Fibroblast of mammary gland (primary cell): ENCODE measurements around the gene GKN1.

Experiments used
- DNase-seq: peaks from one replicate; pipeline ENCODE4 v3.0.0-alpha.2; 2010; ENCODE audit warnings: low read depth
- H3K4me3 ChIP-seq: 2 replicates; pipeline ENCODE4 v1.5.1; 2011; ENCODE audit warnings: low read depth, mild to moderate bottlenecking, low read length, moderate library complexity; ENCODE audit not compliant: control insufficient read depth
- TF ChIP-seq, protein P1 (sequence below): conservative IDR thresholded peaks from 2 replicates; pipeline ENCODE4 v1.5.1; 2011; ENCODE audit warnings: low read depth, low read length, inconsistent platforms; ENCODE audit not compliant: control insufficient read depth, insufficient read depth

Gene GKN1

DNA sequence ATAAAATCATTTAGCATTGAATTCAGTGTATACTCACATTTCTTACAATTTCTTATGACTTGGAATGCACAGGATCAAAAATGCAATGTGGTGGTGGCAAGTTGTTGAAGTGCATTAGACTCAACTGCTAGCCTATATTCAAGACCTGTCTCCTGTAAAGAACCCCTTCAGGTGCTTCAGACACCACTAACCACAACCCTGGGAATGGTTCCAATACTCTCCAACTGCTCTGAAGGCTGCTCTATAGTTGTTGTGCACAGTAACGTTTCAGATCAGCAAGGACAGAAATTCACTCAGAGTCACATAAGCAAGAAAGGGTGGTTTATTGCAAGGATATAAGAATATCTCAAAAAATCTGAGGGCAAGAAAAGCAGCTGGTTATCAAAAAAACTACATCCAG lies 6.5 kb downstream of the GKN1 start:
- TF ChIP-seq, protein P1, sequence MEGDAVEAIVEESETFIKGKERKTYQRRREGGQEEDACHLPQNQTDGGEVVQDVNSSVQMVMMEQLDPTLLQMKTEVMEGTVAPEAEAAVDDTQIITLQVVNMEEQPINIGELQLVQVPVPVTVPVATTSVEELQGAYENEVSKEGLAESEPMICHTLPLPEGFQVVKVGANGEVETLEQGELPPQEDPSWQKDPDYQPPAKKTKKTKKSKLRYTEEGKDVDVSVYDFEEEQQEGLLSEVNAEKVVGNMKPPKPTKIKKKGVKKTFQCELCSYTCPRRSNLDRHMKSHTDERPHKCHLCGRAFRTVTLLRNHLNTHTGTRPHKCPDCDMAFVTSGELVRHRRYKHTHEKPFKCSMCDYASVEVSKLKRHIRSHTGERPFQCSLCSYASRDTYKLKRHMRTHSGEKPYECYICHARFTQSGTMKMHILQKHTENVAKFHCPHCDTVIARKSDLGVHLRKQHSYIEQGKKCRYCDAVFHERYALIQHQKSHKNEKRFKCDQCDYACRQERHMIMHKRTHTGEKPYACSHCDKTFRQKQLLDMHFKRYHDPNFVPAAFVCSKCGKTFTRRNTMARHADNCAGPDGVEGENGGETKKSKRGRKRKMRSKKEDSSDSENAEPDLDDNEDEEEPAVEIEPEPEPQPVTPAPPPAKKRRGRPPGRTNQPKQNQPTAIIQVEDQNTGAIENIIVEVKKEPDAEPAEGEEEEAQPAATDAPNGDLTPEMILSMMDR, result no peak
- DNase-seq, result no peak
- H3K4me3 ChIP-seq, result no peak overlapping the region

DNA sequence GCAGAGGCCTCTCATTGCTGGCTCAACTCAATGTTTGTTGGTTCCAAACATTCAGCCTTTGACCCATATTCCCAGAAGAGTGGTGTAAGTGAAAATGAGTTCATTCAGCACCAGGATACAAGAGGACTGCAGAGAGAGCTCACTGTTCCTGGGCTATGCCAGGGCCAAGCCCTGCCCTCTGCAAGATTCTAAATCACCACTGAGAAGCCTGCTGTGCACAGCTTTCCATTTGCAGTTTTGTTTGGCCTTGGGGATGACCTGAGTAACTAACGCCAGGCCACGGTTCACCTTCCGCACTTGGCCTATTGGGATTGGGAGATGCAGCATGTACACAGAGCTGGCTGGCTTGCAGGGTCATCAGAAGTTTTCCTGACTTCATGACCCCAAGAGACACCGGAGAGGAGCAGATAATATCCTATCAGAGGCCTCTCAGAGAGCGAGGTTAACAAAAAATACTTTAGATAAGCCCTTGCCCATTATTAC lies 12.6 kb downstream of the GKN1 start:
- TF ChIP-seq, protein P1, result no peak
- H3K4me3 ChIP-seq, result no peak overlapping the region
- no peak for DNase-seq

DNA sequence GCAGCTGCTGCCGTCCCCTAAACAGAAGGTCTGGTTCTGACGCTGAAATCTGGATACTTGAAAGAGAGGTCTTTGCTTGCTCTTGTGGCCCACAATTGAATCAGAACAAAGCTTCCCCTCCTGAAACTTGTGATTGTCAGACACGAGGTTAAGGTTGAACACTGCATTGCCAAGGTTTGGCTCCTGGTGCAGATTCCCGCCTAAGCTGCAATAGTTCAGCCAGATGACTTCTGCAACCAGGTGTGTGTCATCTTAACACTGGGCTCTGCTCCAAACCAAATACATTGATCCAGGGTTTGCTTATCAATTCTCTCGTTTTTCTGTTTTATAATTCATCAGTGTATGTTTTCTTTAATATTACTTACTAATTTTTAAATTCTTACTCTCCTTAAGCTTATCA lies 14.6 kb downstream of the GKN1 start:
- no peak for DNase-seq

DNA sequence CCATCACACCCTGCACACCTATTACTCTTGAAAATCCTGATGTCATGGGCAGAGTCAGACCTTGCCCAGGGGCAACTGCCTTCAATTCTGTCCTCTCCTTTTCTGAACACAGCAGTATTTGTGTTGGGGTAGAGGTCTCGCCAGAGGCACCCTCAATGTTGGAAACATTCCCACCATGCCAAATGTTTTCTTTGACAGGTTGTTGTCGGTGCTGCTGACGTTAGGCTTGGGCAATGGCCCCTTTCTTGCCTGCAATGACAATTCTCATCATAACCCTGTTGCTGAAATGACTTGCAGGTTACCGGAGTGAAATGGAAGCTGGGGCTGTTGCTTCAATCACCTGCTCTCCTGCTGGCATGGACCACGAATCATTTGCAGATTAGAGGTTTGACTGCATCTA lies 17.9 kb downstream of the GKN1 start:
- no peak overlapping the region for H3K4me3 ChIP-seq
- TF ChIP-seq, protein P1, result no peak
- DNase-seq, result no peak

More for the DNA sequence above, 14.6 kb downstream of the GKN1 start:
- TF ChIP-seq, protein P1, result no peak
- H3K4me3 ChIP-seq, result no peak overlapping the region

DNA sequence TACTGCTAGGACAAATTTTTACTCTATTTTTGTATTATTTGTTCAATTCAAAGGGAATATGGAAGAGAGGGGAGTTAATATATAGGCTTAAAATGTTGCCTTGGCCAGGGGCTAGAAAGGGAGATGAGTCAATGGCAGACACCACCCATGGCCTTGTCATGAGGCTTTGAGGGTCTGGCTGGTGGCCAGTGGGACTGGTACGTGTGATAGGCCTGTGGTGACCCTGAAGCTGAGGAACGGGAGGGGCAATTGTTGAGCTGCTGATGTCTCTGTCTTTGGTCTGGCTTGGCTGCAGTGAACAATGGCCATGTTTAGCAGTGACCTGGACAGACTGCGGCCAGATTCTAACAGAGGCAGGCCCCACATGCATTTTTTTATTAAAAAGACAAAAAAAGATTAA lies 18.5 kb downstream of the GKN1 start:
- TF ChIP-seq, protein P1, result no peak

DNA sequence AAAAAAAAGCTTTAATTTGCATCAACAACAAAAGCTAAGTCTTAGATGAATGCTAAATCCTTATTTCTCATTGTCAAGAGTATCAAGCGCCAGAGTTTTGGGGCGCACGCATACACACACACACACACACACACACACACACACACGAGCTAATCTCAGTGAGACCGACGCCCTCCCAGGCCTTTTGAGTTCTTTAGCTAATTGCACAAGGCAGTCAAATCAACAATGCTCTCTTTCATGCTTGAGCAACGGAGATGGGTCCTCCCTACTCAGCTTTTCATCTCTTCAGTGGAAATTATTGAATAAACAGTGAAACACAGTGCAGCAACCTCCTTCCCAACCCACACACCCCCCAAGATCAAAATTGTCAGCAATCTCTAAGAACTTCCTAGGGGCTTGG lies 19.2 kb downstream of the GKN1 start:
- no peak for DNase-seq

More for the DNA sequence above, 18.5 kb downstream of the GKN1 start:
- H3K4me3 ChIP-seq, result no peak overlapping the region
- DNase-seq, result no peak

More for the DNA sequence above, 19.2 kb downstream of the GKN1 start:
- TF ChIP-seq, protein P1, result no peak
- H3K4me3 ChIP-seq, result no peak overlapping the region
